HG02798 (cell line): Measurements from ENCODE around the gene RPS18.
"Not testable (repeated sequence)": the region's sequence is repeated elsewhere in the genome, so short reads cannot be mapped to it uniquely, and the experiment has no call there.

Experiments used
- ATAC-seq: cut with Tn5 transposase; IDR thresholded peaks from one replicate; pipeline ENCODE4 v1.9.1; 2021; ENCODE audit warnings: mild to moderate bottlenecking; ENCODE audit not compliant: unreplicated experiment, poor library complexity

Gene RPS18

DNA sequence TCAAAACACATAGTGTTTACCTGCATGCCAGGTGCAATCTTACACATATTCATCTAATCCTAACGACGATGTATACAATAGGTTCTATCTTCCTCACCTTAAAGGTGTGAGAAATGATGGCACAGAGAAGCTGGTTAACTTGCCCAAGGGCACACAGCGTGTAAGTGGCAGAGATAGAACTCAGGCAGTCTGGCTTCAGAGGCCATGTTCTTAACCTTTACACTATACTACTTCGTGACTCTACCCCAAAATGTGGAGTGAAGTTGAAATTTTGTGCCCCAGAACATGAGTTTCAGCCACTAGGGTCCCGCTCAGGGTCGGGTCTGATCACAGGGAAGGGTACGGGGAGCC is 783 bp upstream of the RPS18 start:
- ATAC-seq, result no peak

DNA sequence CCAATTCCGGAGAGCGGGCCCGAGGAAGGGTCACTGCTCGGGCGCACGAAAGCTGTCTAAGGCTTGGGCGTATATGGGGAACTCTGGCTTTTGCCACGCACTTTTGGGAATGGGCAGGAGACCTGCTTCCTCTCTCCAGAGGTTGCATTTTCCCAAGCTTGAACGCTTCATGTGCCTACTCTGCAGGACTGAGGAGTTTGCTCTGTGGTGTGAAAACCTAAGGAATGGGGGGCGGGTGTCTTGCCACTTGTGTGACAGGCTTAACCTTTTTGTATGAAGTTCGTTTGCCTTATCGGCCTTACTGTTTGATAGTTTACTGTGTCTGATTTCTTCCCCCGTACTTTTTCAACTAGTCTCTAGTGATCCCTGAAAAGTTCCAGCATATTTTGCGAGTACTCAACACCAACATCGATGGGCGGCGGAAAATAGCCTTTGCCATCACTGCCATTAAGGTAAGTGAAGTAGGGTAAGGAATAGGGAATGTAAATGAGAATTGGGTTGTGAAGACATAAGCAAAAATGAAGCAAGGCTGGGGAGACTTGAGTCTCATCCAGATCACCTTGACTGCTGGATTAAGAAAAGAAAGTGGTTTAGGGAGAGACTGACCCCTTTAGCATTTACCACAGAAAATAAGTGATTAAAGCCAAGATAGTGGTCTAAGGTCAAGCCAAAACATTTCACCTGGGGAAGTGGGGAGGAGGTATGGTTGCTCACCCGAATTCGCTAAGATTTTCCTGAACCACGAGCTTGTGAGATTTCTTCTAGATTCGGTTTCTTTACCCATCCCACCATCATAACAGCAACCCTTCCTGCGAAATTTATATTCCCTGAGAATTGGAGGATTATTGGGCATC is 627 bp downstream of the RPS18 start:
- no peak for ATAC-seq

DNA sequence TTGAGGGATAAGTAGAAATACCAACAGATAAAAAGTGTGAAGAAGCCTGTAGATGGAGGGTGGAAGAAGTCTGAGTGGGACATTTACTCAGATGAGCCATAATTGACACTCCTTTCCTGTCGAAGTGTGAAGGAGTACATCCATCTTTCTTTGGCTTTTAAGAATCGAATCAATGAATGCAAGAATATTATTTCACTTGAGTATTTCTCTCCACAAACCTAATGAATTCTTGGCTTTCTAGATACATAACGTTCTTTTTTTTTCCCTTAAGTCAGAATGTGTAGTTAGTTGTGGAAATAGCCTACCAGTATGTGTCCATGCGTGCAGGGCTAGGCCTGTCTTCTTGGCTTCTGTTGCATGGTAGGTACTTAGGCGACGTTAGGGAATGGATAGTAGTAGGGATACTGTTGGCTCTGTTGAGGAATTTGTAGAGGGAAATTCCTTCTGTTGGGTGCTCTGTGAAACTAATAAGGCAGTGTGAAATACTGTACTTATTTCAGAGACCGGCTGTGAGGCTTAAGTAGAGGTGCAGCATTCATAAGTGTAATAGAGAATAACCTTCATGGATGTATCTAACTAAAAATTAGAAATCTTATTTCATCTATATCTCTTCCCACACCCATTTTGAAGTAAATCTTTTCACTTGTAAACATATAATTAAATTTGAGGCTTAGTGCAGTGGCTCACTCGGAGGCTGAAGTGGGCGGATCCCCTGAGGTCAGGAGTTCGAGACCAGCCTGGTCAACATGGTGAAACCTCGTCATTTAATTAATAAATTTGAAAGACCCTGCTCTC is 1.5 kb downstream of the RPS18 start:
- no peak for ATAC-seq

DNA sequence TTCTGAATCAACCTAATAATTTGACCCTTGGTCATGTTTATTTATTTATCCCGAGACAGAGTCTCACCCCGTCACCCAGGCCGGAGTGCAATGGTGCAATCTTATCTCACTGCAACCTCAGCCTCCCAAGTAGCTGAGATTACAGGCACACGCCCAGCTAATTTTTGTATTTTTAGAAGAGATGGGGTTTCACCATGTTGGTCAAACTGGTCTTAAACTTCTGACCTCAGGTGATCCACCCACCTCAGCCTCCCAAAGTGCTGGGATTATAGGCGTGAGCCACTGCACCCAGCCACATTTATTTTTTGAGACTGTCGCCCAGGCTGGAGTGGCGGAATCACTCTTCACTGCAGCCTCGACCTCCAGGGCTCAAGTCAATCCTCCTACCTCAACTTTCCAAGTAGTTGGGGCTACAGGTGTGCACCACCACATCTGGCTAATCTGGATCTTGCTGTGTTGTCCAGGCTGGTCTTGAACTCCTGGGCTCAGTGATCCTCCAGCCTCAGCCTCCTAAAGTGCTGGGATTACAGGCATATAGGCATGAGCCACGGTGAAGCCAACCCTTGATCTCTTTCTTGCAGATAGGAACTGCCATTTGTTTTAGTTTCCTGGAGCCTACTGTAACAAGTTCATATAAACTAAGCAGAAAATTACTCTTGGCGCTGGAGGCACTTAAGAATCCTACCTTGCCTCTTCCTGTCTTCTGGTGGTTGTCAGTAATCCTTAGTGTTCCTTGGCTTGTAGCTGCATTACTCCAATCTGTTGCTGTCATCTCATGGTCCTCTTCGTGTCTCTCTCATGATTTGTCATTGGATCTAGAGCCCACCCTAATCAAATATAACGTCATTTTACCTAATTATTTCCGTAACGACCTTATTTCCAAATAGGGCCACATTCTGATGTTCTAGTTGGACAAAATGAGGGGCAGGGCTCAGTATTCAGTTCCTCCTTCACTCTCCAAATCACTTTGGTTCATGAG is 2.3 kb downstream of the RPS18 start:
- no peak for ATAC-seq

DNA sequence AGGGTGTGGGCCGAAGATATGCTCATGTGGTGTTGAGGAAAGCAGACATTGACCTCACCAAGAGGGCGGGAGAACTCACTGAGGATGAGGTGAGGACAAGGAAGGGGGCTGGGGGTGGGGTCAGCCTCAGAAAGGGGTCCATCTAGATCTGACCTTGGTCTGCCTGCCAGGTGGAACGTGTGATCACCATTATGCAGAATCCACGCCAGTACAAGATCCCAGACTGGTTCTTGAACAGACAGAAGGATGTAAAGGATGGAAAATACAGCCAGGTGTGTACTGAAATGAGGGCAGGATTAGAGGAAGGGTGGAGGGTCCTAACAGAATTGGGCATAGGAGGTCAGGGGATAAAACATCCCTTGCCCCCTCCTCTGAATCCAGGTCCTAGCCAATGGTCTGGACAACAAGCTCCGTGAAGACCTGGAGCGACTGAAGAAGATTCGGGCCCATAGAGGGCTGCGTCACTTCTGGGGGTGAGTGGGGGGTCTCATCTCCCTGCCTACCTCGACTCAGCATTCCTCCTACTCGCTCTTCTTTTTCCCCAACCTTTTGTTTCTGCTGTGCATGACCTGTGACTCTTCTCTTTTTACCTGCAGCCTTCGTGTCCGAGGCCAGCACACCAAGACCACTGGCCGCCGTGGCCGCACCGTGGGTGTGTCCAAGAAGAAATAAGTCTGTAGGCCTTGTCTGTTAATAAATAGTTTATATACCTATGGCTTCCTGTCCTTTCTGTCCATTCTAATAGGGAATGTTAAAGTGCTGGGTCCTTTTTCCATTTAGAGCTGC is 4.1 kb downstream of the RPS18 start:
- ATAC-seq, result not testable (repeated sequence)

DNA sequence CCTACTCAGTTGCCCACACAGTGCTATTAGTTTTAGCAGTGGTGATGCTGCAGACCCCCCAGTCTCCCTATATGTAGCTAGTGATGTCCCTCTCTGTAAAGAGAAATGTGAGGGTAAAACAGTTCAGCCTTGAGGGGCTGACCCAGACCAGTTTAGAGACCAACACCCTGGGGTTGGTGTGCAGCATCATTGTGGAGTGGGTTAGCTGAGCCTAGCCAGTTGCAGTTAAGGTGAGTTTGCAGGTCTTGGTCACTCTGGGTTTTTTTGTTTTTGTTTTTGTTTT is 4.6 kb downstream of the RPS18 start:
- no peak for ATAC-seq

DNA sequence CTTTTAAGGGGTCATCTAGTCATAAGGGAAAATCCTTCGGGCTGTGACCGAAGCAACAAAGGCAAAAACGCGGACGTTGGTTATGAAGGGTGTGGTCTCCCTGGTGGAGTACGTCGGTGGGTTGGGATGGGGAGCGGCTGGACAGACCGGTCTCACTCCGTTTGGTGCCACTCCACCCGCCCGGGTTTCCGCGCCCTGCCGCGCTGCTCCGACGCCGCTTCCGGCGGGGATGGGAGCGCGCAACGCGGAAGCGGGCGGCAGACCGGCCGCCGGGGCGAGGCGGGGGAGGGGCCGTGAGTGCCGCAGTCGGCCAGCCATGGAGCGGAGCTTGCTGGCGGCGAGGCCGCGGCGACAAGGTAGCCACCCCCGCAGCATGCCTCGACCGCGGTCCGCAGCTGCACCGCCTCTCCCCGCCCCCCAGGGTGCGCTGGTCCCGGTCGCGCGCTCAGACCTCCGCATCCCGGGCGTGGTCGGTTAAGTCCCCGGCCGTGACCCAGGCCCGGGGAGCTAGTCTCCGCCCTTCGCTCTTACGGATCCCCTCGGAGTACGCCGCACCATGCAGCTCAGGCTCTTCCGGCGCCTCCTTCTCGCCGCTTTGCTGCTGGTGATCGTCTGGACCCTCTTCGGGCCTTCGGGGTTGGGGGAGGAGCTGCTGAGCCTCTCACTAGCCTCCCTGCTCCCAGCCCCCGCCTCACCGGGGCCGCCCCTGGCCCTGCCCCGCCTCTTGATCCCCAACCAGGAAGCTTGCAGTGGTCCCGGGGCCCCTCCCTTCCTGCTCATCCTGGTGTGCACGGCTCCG is 5.2 kb downstream of the RPS18 start, which contains the start of gene B3GALT4:
TSS of gene B3GALT4 (plus strand) at position 260 of the 799 bp plus-strand sequence. CDS start at position 557, 297 bp downstream.
- peak; percentile 69 for ATAC-seq

DNA sequence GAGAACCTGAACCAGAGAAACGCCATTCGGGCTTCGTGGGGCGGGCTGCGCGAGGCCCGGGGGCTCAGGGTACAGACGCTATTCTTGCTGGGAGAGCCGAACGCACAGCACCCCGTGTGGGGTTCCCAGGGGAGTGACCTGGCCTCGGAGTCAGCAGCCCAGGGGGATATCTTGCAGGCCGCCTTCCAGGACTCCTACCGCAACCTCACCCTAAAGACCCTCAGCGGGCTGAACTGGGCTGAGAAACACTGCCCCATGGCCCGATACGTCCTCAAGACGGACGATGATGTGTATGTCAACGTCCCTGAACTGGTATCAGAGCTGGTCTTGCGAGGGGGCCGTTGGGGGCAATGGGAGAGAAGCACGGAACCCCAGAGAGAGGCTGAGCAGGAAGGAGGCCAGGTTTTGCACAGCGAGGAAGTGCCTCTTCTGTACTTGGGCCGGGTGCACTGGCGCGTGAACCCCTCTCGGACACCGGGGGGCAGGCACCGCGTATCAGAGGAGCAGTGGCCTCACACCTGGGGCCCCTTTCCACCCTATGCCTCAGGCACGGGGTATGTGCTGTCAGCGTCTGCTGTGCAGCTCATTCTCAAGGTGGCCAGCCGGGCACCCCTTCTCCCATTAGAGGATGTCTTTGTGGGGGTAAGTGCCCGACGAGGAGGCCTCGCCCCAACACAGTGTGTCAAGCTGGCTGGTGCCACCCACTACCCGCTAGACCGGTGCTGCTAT is 6.0 kb downstream of the RPS18 start:
- no peak for ATAC-seq

DNA sequence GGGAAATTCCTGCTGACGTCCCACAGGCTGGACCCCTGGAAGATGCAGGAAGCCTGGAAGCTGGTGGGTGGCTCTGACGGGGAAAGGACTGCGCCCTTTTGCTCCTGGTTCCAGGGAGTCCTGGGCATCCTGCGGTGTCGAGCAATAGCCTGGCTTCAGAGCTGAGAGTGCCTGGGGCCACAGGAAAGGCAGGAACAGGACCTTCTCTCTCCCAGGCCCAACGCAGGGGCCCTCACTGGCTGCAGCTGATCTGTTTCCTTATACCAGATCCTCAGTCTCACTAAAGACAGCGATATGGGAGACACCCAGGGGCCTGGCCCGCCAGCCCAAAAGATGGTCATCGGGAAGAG is 6.5 kb downstream of the RPS18 start:
- ATAC-seq, result no peak

DNA sequence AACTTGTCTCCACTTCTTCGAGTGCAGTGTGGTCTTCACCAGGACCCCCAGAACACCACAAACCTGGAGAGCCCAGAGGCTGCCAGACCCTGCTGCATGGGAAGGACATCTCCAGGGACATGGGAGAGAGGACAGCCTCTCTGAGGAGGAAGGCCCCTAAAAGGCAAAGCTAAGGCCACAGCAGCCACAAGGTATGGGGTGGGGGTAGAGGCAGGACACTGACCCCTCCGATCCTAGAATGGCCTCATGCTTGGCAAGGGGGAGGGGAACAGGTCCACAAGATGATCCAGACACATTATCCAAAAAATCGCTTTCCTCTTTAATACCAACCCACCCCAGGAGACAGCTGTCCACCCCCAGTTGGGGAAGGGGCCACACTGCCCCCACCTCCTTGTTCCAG is 6.9 kb downstream of the RPS18 start:
- ATAC-seq, result no peak

DNA sequence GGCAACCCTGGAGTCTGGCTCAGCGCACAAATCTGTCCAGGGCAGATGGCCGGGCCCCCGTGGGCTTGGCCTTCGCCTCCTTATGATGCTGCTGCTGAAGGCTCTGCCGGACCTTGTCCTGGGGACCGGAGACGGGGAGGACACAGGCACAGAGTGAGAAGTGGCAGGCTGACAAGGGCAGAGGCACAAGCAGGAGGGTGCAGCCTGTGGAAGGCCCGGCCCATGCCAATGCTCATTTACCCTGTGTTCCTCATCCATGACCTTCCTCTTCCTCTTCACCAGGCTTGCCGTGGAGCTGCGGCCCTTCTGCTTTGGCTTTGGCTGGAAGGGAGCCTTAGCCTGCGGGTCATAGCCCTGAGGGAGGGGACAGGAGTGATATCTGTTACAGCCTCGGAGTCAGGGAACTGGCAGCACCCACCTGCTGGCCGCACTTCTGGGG is 7.4 kb downstream of the RPS18 start:
- no peak for ATAC-seq

DNA sequence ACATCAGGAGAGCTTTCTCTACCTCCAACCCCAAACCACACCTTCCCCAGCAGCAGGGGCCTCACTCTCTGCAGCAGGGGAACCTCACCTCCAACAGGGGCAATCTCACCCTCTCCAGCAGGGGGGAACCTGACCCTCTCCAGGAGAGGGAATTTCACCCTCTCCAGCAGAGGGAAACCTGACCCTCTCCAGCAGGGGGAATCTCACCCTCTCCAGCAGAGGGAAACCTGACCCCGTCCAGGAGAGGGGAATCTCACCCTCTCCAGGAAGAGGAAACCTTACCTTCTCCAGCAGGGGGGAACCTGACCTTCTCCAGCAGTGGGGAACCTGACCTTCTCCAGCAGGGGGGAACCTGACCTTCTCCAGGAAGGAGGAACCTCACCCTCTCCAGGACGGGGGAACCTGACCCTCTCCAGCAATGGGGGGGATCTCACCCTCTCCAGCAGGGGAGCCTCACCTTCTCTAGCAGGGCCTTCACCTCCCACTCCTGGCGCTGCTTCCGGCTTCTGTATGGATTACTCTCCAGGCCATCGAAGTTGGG is 8.2 kb downstream of the RPS18 start:
- no peak for ATAC-seq

DNA sequence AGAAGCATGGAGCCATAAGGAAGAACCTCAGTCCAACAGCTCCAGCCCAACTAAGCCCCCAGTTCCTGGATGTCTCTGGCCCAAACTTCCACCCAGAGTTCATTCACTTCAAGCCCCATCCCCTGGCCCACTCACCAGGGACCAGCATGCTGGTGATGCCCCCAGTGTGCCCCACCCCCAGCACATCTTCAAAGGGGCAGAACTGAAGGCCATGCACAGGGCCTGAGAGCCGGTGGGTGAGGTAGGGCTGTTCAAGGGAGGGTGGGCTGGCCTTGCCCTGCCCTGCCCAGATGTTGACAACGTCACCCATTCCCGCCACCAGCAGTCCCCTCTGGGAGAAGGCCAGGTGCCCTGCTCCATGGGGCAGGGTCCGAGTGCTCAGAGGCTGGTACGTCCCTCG is 8.7 kb downstream of the RPS18 start:
- ATAC-seq, result no peak

DNA sequence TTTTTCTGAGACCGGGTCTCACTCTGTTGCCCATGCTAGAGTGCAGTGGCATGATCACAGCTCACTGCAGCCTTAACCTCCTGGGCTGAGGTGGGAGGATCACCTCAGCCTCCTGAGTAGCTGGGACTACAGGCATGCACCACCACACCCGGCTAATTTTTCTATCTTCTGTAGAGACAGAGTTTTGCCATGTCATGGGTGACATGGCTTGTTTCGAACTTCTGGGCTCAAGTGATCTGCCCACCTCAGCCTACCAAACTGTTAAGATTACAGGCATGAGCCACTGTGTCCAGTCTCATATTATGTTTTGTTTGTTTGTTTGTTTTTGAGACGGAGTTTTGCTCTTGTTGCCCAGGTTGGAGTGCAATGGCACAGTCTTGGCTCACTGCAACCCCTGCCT is 13.3 kb downstream of the RPS18 start:
- not testable (repeated sequence) for ATAC-seq

DNA sequence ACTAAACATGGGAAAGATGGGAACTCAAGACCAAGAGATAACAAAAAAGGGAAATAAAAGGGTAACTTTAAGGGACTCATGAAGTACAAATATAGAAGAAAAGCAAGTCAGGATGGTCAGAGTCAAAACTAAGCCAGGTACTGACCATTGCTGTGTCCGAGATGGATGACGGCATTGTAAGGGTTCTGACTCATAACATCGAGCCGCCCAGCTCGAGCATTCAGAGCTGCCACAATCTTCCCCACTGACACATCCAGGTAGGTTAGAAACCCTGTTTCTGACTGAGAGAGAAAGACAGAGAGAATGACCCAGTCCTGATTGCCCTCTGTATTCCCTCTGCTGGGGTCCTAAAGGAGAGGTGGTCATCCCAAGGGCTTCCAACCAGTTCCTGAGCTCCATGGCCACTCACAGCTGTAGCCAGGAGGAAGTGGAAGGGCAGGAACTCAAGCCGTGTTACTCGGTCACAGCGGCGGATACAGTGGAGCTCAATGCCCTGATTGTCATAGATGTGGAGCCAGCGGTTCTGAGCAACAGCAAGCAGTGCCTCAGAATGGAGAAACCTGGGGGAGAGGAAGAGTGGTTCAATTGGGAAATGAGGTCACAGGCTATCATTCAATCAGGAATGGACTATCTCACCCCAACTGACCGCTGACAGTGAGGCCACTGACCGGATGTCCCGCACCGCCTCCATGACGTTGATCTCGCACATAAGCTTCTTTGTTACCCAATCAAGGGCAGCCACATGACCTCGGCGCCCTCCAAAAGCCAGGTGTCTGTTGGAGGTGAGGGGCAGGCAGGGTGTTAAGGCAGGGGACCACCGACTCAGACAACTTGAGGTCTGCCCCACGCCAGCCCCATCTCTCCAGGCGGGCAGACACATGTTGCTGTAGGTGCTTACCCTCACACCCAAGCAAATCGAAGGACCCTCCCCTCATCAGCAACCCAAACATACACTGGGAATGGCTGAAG is 15.4 kb downstream of the RPS18 start:
- ATAC-seq, result no peak

DNA sequence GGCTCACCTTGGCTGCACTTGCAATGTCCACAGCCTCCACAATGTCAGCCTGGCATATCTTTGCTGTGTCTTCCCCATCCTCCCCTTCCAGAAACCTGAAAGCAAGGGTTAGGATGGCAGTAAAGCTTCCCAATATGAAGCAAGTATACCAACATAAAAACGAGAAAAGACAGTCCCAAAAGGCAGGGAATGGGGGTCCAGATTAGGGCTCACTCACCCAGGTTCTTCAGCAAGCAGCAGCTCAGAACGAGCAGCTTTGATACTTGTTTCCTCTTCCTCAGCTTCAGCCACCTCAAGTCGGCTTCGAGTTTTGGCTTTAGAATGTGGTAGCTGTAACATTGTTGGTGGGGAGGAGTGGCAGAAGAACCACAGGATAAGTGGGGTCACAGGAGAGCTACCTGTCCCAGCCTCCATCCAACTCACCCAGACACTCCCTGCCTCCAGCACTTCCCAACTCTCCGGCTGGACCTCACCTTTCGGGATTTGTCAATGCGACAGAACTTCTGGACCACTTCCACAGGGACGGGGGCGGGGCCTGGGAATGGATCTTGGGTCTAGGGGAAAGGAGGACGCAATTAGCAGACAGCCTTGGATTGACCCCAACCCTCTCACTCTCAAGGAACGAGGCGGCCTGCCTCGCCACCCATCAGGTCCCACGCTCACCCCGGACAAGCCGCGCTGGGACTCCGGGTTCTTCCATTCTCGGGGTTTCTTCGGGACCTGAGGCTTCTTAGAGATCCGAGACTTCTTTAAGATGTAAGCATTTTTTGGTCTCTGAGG is 16.5 kb downstream of the RPS18 start:
- no peak for ATAC-seq
